Loucy (cell line): ENCODE data around the gene CDK18.

Source experiments
- EZH2phosphoT487 ChIP-seq: fragments of 200-600 bp; IDR thresholded peaks from 2 replicates; pipeline ENCODE4 v1.6.1; 2018; ENCODE audit warnings: antibody characterized with exemption, mild to moderate bottlenecking, moderate library complexity, borderline replicate concordance
- TF ChIP-seq, protein P1 (sequence below): fragments of 200-600 bp; sonication (generic); conservative IDR thresholded peaks from 2 replicates; pipeline ENCODE4 v1.5.1; 2014; ENCODE audit warnings: mild to moderate bottlenecking, antibody characterized with exemption, low read length

- no peak for TF ChIP-seq EZH2phosphoT487
- TF ChIP-seq, protein P1, sequence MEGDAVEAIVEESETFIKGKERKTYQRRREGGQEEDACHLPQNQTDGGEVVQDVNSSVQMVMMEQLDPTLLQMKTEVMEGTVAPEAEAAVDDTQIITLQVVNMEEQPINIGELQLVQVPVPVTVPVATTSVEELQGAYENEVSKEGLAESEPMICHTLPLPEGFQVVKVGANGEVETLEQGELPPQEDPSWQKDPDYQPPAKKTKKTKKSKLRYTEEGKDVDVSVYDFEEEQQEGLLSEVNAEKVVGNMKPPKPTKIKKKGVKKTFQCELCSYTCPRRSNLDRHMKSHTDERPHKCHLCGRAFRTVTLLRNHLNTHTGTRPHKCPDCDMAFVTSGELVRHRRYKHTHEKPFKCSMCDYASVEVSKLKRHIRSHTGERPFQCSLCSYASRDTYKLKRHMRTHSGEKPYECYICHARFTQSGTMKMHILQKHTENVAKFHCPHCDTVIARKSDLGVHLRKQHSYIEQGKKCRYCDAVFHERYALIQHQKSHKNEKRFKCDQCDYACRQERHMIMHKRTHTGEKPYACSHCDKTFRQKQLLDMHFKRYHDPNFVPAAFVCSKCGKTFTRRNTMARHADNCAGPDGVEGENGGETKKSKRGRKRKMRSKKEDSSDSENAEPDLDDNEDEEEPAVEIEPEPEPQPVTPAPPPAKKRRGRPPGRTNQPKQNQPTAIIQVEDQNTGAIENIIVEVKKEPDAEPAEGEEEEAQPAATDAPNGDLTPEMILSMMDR, result no peak
Measured at GRCh38 chr1:205580140-205580922, 75.9 kb downstream of the CDK18 start.
